GM12801 (cell line): ENCODE measurements around the gene MCTP1.

ENCODE experiments used
- TF ChIP-seq, protein P1 (sequence below): IDR thresholded peaks from one replicate; pipeline ENCODE4 v1.5.1; 2011; ENCODE audit warnings: control low read depth; ENCODE audit not compliant: insufficient read length; ENCODE audit errors: extremely low read depth

The MCTP1 gene

GRCh38 chr5:95100551-95100950 is 184.3 kb downstream of the MCTP1 start:
- TF ChIP-seq, protein P1, sequence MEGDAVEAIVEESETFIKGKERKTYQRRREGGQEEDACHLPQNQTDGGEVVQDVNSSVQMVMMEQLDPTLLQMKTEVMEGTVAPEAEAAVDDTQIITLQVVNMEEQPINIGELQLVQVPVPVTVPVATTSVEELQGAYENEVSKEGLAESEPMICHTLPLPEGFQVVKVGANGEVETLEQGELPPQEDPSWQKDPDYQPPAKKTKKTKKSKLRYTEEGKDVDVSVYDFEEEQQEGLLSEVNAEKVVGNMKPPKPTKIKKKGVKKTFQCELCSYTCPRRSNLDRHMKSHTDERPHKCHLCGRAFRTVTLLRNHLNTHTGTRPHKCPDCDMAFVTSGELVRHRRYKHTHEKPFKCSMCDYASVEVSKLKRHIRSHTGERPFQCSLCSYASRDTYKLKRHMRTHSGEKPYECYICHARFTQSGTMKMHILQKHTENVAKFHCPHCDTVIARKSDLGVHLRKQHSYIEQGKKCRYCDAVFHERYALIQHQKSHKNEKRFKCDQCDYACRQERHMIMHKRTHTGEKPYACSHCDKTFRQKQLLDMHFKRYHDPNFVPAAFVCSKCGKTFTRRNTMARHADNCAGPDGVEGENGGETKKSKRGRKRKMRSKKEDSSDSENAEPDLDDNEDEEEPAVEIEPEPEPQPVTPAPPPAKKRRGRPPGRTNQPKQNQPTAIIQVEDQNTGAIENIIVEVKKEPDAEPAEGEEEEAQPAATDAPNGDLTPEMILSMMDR, result no peak

DNA sequence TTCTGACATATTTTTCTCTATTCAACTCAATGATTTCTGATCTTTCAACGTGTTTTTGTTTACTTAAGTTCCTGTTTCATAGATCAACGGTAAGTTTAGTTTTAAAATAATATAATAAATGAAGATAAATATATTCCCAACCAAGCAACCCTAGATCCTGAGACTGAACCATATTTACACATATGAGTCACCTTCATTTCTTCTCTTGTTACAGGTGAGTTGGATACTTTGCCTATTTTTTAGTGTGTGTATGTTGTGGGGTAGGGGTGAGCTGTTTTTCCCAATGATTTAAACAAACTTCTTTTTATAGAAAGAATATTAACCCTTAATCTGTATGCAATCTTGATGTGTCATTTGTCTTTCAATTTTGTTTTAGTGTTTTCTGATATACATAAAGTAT is 186.9 kb downstream of the MCTP1 start:
- TF ChIP-seq, protein P1, result no peak

DNA sequence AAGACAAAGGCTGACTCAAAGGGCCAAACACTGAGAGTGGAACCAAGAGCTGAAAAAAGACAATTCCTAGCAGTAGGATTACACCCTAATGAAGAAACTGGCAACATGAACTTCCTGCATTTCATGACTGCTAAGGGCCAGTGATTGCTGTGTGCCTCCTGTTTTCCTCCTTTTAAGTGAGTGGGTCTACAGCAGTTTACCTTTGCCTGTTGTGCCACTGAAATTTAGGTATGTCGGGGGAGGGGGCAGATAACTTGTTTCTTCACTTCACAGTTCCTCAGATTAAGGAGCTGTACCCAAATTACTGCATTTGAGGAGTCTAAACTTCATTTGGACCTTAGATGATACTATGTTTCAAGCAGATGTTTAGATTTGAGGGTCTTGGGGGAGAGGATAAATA is 191.7 kb downstream of the MCTP1 start:
- TF ChIP-seq, protein P1, result no peak

DNA sequence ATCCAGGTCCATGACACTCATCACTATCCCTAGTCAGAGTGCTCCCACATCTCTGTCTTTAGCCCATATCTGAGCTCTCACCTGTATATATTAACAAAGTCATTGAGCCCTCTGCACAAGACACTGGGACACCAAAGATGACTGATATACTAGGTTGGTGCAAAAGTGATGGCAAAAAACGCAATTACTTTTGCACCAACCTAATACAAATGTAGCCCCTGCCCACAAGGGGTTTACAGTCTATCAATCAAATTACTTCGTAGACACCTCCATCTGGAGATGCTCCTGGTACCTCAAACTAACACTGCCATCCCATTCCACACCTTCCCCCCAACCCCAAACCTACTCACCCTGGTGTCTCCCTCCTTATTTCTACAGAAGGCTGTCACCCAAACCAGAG is 194.1 kb downstream of the MCTP1 start:
- TF ChIP-seq, protein P1, result no peak

DNA sequence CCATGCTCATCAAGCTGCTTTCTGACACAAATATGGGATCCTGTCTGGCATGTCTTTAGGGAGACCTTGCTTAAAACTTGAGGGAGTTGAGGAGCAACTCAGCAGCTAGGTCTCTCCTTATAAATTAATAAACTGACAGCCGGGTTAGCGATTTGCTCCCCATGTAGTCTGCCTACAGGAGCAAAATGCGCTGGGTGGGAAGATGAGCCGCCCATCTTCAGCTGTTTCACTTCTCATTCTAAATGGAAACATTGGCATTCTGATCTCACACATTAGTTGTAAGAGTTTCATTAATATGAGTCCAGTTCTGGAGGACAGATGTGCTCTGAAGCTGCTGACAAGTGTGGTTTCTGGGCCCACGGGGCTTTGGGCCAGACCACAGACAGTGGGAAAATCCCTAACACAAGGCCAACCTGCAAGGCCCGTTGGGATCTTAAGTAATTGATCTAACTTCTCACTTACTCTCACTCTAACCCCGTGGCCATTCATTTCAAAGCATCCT is 197.0 kb downstream of the MCTP1 start:
- TF ChIP-seq, protein P1, result no peak

- TF ChIP-seq, protein P1, result no peak
Measured at GRCh38 chr5:95086927-95087815, 197.7 kb downstream of the MCTP1 start.

- TF ChIP-seq, protein P1, result no peak
Measured at GRCh38 chr5:95084757-95085156, 200.1 kb downstream of the MCTP1 start.
